Measurements from ENCODE around the gene HBP1.

HBP1 gene

GRCh38 chr7:107161415-107161814 lies 7.4 kb upstream of the HBP1 start:
- Histone ChIP-seq H3K27ac (replicated peaks) (no peak overlapping the region), H3K4me3 (replicated peaks; ENCODE audit: insufficient read depth, low read length) (no peak overlapping the region), H3K27me3 (ENCODE audit: insufficient read depth, poor library complexity, severe bottlenecking) (no peaks in the 10 kb centered on the region)
- no peak for DNase-seq (ENCODE audit: low read depth in 1 of 2, low spot score in 1 of 2)
- TF ChIP-seq CTCF (IDR thresholded peaks at IDR 0.05; ENCODE audit: insufficient read depth, low read length) (no peak), SPI1 (IDR thresholded peaks at IDR 0.05; ENCODE audit: borderline replicate concordance, low read depth) (no peak), POLR2AphosphoS5 (IDR thresholded peaks at IDR 0.05; ENCODE audit: low read depth) (no peak), GABPA (IDR thresholded peaks at IDR 0.05; ENCODE audit: low read depth) (no peak)
- TF ChIP-seq, protein P1, sequence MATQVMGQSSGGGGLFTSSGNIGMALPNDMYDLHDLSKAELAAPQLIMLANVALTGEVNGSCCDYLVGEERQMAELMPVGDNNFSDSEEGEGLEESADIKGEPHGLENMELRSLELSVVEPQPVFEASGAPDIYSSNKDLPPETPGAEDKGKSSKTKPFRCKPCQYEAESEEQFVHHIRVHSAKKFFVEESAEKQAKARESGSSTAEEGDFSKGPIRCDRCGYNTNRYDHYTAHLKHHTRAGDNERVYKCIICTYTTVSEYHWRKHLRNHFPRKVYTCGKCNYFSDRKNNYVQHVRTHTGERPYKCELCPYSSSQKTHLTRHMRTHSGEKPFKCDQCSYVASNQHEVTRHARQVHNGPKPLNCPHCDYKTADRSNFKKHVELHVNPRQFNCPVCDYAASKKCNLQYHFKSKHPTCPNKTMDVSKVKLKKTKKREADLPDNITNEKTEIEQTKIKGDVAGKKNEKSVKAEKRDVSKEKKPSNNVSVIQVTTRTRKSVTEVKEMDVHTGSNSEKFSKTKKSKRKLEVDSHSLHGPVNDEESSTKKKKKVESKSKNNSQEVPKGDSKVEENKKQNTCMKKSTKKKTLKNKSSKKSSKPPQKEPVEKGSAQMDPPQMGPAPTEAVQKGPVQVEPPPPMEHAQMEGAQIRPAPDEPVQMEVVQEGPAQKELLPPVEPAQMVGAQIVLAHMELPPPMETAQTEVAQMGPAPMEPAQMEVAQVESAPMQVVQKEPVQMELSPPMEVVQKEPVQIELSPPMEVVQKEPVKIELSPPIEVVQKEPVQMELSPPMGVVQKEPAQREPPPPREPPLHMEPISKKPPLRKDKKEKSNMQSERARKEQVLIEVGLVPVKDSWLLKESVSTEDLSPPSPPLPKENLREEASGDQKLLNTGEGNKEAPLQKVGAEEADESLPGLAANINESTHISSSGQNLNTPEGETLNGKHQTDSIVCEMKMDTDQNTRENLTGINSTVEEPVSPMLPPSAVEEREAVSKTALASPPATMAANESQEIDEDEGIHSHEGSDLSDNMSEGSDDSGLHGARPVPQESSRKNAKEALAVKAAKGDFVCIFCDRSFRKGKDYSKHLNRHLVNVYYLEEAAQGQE (IDR thresholded peaks at IDR 0.05; ENCODE audit: insufficient replicate concordance, low read depth) = no peak

GRCh38 chr7:107162475-107162874 lies 6.3 kb upstream of the HBP1 start:
- no peak for DNase-seq (ENCODE audit: low read depth in 1 of 2, low spot score in 1 of 2)
- no peak overlapping the region for H3K27ac ChIP-seq (replicated peaks)

DNA sequence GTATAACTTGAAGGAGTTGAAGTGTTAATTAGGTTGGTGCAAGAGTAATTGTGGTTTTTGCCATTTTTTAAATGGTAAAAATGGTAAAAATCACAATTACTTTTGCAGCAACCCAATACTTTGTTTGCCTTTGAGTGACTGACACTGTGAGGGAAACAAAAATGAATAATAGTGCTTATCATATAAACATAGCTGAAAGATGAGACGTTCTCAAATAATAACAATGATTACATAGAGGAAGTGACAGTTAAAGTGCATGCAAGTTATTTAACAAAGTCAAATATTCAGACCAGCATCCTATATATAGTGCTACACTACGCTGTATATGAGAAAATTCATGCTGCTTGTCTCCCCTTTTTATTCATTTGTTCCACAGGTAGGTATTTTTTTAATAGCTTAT lies 4.7 kb upstream of the HBP1 start:
- no peaks in the 10 kb centered on the region for H3K27me3 ChIP-seq (ENCODE audit: insufficient read depth, poor library complexity, severe bottlenecking)
- no peak for TF ChIP-seq POLR2AphosphoS5 (IDR thresholded peaks at IDR 0.05; ENCODE audit: low read depth)
- TF ChIP-seq, protein P1 (IDR thresholded peaks at IDR 0.05; ENCODE audit: insufficient replicate concordance, low read depth) = no peak
- no peak for TF ChIP-seq GABPA (IDR thresholded peaks at IDR 0.05; ENCODE audit: low read depth)
- TF ChIP-seq SPI1 (IDR thresholded peaks at IDR 0.05; ENCODE audit: borderline replicate concordance, low read depth) = no peak
- TF ChIP-seq CTCF (IDR thresholded peaks at IDR 0.05; ENCODE audit: insufficient read depth, low read length) = no peak
- no peak overlapping the region for H3K27ac ChIP-seq (replicated peaks)
- no peak overlapping the region for H3K4me3 ChIP-seq (replicated peaks; ENCODE audit: insufficient read depth, low read length)
- no peak for DNase-seq (ENCODE audit: low read depth in 1 of 2, low spot score in 1 of 2)

More at GRCh38 chr7:107162475-107162874, 6.3 kb upstream of the HBP1 start:
- Histone ChIP-seq H3K4me3 (replicated peaks; ENCODE audit: insufficient read depth, low read length) (no peak overlapping the region), H3K27me3 (ENCODE audit: insufficient read depth, poor library complexity, severe bottlenecking) (no peaks in the 10 kb centered on the region)
- TF ChIP-seq POLR2AphosphoS5 (IDR thresholded peaks at IDR 0.05; ENCODE audit: low read depth) (no peak), GABPA (IDR thresholded peaks at IDR 0.05; ENCODE audit: low read depth) (no peak), CTCF (IDR thresholded peaks at IDR 0.05; ENCODE audit: insufficient read depth, low read length) (no peak), SPI1 (IDR thresholded peaks at IDR 0.05; ENCODE audit: borderline replicate concordance, low read depth) (no peak)
- TF ChIP-seq, protein P1 (IDR thresholded peaks at IDR 0.05; ENCODE audit: insufficient replicate concordance, low read depth) = no peak

Data from HL-60 (cell line).